ENCODE data around the gene PGLYRP4.

Gene PGLYRP4

GRCh38 chr1:153389973-153390879, 41.6 kb upstream of the PGLYRP4 start:
- in situ Hi-C loops (cut with HindIII; ENCODE audit: low pct_unique_long_range_greater_than_20kb, low sequenced_read_pairs): no loop called here
- peak in 1 of 2 experiments; percentile 37 for DNase-seq (ENCODE audit: low read depth in 1 of 2, low spot score in 1 of 2)
- TF ChIP-seq JUND (IDR thresholded peaks at IDR 0.05; ENCODE audit: low read depth): no peak

DNA sequence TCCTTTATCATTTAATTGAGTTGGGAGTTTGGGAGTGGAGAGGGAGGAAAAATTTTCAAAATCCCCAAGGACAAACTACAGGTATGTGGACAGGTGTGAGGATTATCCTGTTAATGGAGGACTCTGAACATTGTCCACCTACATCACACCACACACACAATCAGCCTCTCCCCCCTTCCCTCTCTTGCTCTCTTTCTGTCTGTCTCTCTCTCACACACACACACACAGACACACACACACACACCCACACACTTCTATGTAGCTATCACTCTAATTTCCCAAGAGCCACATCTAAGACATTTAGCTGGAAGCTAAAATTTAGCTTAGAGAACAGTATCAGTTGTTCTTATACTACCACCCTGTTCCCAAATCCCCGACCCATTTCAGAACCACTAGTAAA, 40.8 kb upstream of the PGLYRP4 start:
- in situ Hi-C loops (cut with HindIII; ENCODE audit: low pct_unique_long_range_greater_than_20kb, low sequenced_read_pairs): no loop called here
- DNase-seq (ENCODE audit: low read depth in 1 of 2, low spot score in 1 of 2): no peak
- no peak for TF ChIP-seq JUND (IDR thresholded peaks at IDR 0.05; ENCODE audit: low read depth)

GRCh38 chr1:153387785-153388184, 39.1 kb upstream of the PGLYRP4 start:
- DNase-seq (ENCODE audit: low read depth in 1 of 2, low spot score in 1 of 2): no peak
- no peak for TF ChIP-seq JUND (IDR thresholded peaks at IDR 0.05; ENCODE audit: low read depth)
- in situ Hi-C loops (cut with HindIII; ENCODE audit: low pct_unique_long_range_greater_than_20kb, low sequenced_read_pairs): no loop called here

DNA sequence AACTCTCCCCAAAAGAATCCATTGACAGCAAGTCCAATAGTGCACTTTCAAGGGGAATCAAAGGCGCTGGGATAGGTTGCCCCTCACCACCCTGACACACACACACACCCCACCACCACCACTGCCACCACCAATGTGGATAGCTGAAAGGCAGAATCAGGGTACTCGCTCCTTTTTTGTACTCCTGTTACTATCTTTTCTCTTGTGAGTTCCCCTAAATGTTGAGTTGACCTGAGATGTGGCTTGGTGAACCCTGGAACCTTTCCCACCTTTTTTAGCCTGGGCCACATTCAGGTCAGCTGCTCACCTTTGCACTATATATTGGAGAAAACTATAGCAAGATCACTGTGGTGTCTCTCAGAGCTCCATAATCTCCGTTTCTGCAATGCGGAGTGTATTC, 38.4 kb upstream of the PGLYRP4 start:
- no peak for DNase-seq (ENCODE audit: low read depth in 1 of 2, low spot score in 1 of 2)
- TF ChIP-seq JUND (IDR thresholded peaks at IDR 0.05; ENCODE audit: low read depth): no peak
- in situ Hi-C loops (cut with HindIII; ENCODE audit: low pct_unique_long_range_greater_than_20kb, low sequenced_read_pairs): no loop called here

GRCh38 chr1:153386500-153386901, 37.9 kb upstream of the PGLYRP4 start:
- no peak for TF ChIP-seq JUND (IDR thresholded peaks at IDR 0.05; ENCODE audit: low read depth)
- DNase-seq (ENCODE audit: low read depth in 1 of 2, low spot score in 1 of 2): no peak
- in situ Hi-C loops (cut with HindIII; ENCODE audit: low pct_unique_long_range_greater_than_20kb, low sequenced_read_pairs): no loop called here

DNA sequence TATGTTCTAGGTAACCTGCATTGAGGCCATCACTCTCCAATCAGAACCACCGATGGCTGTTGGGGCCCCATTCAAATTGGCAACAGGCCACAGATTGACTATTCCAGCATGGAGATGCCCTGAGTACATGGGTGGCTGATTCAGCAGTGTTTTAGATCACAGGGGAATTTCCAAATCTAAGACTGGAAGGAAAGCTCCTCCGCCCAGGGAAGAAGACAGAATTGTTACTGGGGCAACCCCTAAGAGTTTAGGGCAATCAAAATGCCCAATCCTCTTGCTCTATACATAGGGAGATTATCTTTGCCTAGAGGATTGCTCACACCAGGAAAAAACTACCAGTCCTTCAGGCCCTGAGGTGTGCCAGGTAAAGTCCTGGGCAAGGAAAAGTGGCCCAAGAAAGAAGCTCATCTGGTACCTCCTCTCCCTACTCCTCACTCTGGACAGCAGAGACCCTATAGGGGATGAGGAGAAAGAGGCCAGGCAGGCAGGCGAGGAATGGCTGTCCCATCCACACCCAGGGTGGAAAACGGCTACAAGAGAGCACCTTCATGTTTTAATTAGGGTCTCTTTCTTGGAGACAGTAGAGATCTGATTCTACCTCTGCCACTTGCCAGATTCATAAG, 36.4 kb upstream of the PGLYRP4 start:
- no peak for DNase-seq (ENCODE audit: low read depth in 1 of 2, low spot score in 1 of 2)
- in situ Hi-C loops (cut with HindIII; ENCODE audit: low pct_unique_long_range_greater_than_20kb, low sequenced_read_pairs): no loop called here
- TF ChIP-seq JUND (IDR thresholded peaks at IDR 0.05; ENCODE audit: low read depth): no peak

DNA sequence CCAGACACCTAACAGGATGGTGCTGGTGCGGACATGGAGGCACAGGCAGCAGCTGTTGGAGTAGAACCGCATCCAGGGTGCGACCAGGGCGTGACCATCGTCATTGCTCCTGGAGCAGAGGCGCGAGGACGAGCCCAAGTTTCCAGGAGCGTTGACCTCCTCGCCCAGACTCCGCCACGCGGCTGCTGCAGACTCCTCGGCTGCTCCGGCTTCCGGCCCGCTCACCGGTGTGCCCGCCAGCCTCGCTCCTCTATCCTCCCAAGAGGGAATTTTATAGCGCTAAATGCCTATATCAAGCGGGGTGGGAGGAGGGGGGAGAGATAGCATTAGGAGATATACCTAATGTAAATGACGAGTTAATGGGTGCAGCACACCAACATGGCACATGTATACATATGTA, 32.1 kb upstream of the PGLYRP4 start:
- TF ChIP-seq JUND (IDR thresholded peaks at IDR 0.05; ENCODE audit: low read depth): no peak
- DNase-seq (ENCODE audit: low read depth in 1 of 2, low spot score in 1 of 2): no peak
- in situ Hi-C loops (cut with HindIII; ENCODE audit: low pct_unique_long_range_greater_than_20kb, low sequenced_read_pairs): no loop called here

DNA sequence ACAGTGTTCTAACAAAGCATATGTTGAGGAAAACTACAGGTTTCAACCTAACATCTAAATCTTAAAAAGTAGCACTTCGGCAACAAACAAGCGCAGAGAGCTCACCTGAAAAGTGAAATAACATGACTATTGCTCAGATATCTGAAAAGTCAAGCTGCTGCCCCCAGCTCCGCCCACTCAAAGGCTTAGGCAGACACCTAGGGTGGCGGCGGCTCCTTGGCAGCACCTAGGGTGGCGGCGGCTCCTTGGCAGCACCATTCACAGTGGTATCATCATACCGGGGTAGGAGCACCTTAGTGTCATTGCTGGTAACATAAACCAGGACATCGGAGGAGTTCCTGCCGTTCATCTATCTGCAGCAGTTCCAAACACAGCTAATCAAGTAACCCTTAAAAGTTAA, 30.9 kb upstream of the PGLYRP4 start:
- no peak for DNase-seq (ENCODE audit: low read depth in 1 of 2, low spot score in 1 of 2)
- in situ Hi-C loops (cut with HindIII; ENCODE audit: low pct_unique_long_range_greater_than_20kb, low sequenced_read_pairs): no loop called here
- TF ChIP-seq JUND (IDR thresholded peaks at IDR 0.05; ENCODE audit: low read depth): no peak

GRCh38 chr1:153375511-153375910, 26.9 kb upstream of the PGLYRP4 start, which contains the start of gene S100A12:
S100A12 (minus strand) TSS chr1:153375621; CDS start chr1:153374592, 1,029 bp downstream.
- TF ChIP-seq JUND (IDR thresholded peaks at IDR 0.05; ENCODE audit: low read depth): no peak
- no peak for DNase-seq (ENCODE audit: low read depth in 1 of 2, low spot score in 1 of 2)
- in situ Hi-C loops (cut with HindIII; ENCODE audit: low pct_unique_long_range_greater_than_20kb, low sequenced_read_pairs): no loop called here

- in situ Hi-C loops (cut with HindIII; ENCODE audit: low pct_unique_long_range_greater_than_20kb, low sequenced_read_pairs): no loop called here
- no peak for DNase-seq (ENCODE audit: low read depth in 1 of 2, low spot score in 1 of 2)
- no peak for TF ChIP-seq JUND (IDR thresholded peaks at IDR 0.05; ENCODE audit: low read depth)
Observed at GRCh38 chr1:153374071-153374470, 25.4 kb upstream of the PGLYRP4 start.

DNA sequence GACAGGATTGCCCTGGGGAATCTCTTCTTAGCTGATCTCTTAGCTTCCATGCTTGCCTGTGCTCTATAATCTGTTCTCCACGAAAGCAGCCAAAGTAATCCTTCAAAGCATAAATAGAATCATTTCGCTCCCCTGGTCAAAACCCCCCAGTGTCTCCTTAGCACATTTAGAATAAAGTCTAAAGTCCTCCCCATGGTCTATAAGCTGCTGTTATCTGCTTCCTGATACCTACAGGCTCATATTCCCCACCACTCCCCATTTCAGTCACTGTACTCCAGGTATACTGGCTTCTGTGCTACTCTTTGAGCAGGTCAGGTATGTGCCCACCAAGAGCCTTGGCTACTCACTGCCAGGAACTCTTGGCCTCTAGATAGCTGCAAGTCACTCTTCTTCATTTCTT, 23.9 kb upstream of the PGLYRP4 start:
- DNase-seq (ENCODE audit: low read depth in 1 of 2, low spot score in 1 of 2): no peak
- in situ Hi-C loops (cut with HindIII; ENCODE audit: low pct_unique_long_range_greater_than_20kb, low sequenced_read_pairs): no loop called here
- TF ChIP-seq JUND (IDR thresholded peaks at IDR 0.05; ENCODE audit: low read depth): no peak

DNA sequence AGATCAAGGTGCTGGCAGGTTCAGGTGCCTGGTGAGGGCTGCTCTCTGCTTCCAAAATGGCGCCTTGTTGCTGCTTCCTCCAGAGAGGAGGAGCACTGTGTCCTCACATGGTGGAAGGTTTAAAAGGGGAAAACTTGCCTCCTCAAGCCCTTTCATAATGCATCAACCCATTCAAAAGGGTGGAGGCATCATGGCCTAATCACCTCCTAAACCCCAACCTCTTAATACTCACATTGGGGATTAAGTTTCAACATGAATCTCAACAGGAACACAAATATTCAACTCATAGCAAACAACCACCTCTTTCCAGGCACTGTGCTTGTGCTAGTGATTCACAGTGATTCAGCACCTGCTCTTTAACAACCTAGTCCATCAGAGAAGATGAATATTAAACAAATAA, 22.6 kb upstream of the PGLYRP4 start:
- TF ChIP-seq JUND (IDR thresholded peaks at IDR 0.05; ENCODE audit: low read depth): no peak
- no peak for DNase-seq (ENCODE audit: low read depth in 1 of 2, low spot score in 1 of 2)
- in situ Hi-C loops (cut with HindIII; ENCODE audit: low pct_unique_long_range_greater_than_20kb, low sequenced_read_pairs): no loop called here

- in situ Hi-C loops (cut with HindIII; ENCODE audit: low pct_unique_long_range_greater_than_20kb, low sequenced_read_pairs): no loop called here
- no peak for TF ChIP-seq JUND (IDR thresholded peaks at IDR 0.05; ENCODE audit: low read depth)
- no peak for DNase-seq (ENCODE audit: low read depth in 1 of 2, low spot score in 1 of 2)
Observed at GRCh38 chr1:153370146-153370545, 21.5 kb upstream of the PGLYRP4 start.
